Upper lobe of left lung (tissue), 6 donors: Measurements from ENCODE around the gene APOA4. TPM values are rescaled to one million over a fixed set of nuclear protein-coding genes. Genes with fewer than 3 reads are reported as not detected.
A peak's percentile ranks its signal among the peaks of the same experiment; 100 is the strongest.

ENCODE experiments used
- ATAC-seq, 2 donors: fragments of 200-7000 bp; cut with Tn5 transposase; one replicate each; pipeline ENCODE4 v1.9.1; 2022; ENCODE audit warnings: mild to moderate bottlenecking in 2 of 2, moderate library complexity in 2 of 2; ENCODE audit not compliant: low FRiP score in 2 of 2
- DNase-seq, 2 donors: peaks; one replicate each; pipeline ENCODE4 v3.0.0-alpha.2; 2019 to 2020
- H3K27ac ChIP-seq, 4 donors: fragments of 200-600 bp; sonication (generic); one replicate each; pipeline ENCODE4 v1.5.1; 2016 to 2019
- H3K27me3 ChIP-seq, 4 donors: fragments of 200-600 bp; sonication (generic); one replicate each; pipeline ENCODE4 v1.5.1; 2017 to 2019
- H3K36me3 ChIP-seq, 4 donors: fragments of 200-600 bp; sonication (generic); one replicate each; pipeline ENCODE4 v1.5.1; 2016 to 2019
- H3K4me1 ChIP-seq, 4 donors: fragments of 200-600 bp; sonication (generic); one replicate each; pipeline ENCODE4 v1.5.1; 2018 to 2019
- H3K4me3 ChIP-seq, 4 donors: fragments of 200-600 bp; sonication (generic); one replicate each; pipeline ENCODE4 v1.5.1; 2017 to 2019; ENCODE audit warnings: mild to moderate bottlenecking in 2 of 4, moderate library complexity in 1 of 4
- H3K9me3 ChIP-seq, 4 donors: fragments of 200-600 bp; sonication (generic); one replicate each; pipeline ENCODE4 v1.5.1; 2018 to 2019
- EP300 ChIP-seq, 4 donors: sonication (generic); formaldehyde crosslinking; IDR thresholded peaks; one replicate each; pipeline ENCODE4 v1.5.1; 2017; ENCODE audit warnings: antibody characterized with exemption in 4 of 4, control low read depth in 2 of 4
- POLR2A ChIP-seq, 4 donors: fragments of 450-650 bp; IDR thresholded peaks; one replicate each; pipeline ENCODE4 v1.5.1; 2016 to 2017; ENCODE audit warnings: antibody characterized with exemption in 4 of 4, mild to moderate bottlenecking in 2 of 4
- POLR2AphosphoS5 ChIP-seq, 2 donors: sonication (generic); formaldehyde crosslinking; IDR thresholded peaks; one replicate each; pipeline ENCODE4 v1.5.1; 2017; ENCODE audit warnings: antibody characterized with exemption in 2 of 2
- WGBS, 2 donors: methylation state at CpG; one replicate each; pipeline ENCODE4 v1.1.5; 2017 to 2018; 5-methylcytosine and 5-hydroxymethylcytosine counted together
- total RNA-seq, 6 donors: library from RNA; depleted of rRNA in 4 of 6; stranded (reverse); fragments of >200 nt in 4 of 6; gene quantifications; one replicate each; pipeline versions ENCODE4 v1.1.0 to v1.2.1, GENCODE V29; 2016 to 2021
- TF ChIP-seq, protein P1 (sequence below), 6 experiments: fragments of 450-650 bp in 4 of 6; fragments of 200-600 bp in 2 of 6; sonication (generic) in 2 of 6; IDR thresholded peaks; one replicate each; pipeline ENCODE4 v1.5.1; 2016 to 2019; ENCODE audit warnings: antibody characterized with exemption in 6 of 6
- donor health status: DM: no; HTN: no; CAD: no; lungs with moderate emphysema.
- donor health status: DM: no; HTN: yes; CAD: no; lungs with severe emphysema.

Gene APOA4
- total RNA-seq, 6 donors from 2014 or later: not detected

DNA sequence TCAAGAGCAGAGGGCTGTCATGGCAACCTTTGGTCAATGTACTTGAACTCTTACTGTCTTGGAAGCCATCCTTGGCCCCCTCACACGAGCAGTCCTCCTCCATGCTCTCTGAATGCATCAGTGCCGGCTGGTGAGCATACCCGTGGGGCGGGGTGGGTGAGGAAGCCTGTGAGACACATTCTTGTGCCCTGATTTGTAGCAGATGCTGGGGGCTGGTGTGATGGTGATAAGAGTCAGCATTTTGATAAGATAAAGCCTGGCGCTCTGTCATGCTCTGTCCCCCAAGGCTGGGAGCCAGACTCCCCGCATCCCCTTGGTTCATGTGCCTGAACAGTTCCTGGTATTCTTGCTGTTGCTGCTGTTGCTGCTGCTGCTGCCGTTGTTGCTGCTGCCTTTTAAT lies 34.8 kb upstream of the APOA4 start:
- peaks cover 0 to 15% (median 11%) of the 10 kb centered on the region in 4 donors for H3K4me1 ChIP-seq
- ATAC-seq: no peak
- H3K9me3 ChIP-seq: no peaks in the 10 kb centered on the region
- 82 to 93% methylated on average over 2 to 7 of the region's 7 CpGs for WGBS, 2 donors
- no peak overlapping the region for H3K27ac ChIP-seq
- no peak for DNase-seq
- peaks cover 14 to 81% (median 55%) of the 10 kb centered on the region in 4 donors for H3K36me3 ChIP-seq
- H3K27me3 ChIP-seq: no peaks in the 10 kb centered on the region
- H3K4me3 ChIP-seq: no peak overlapping the region
- TF ChIP-seq POLR2A (IDR thresholded peaks at IDR 0.05) (no peak), EP300 (IDR thresholded peaks at IDR 0.05) (no peak), POLR2AphosphoS5 (IDR thresholded peaks at IDR 0.05) (no peak)
- TF ChIP-seq, protein P1, sequence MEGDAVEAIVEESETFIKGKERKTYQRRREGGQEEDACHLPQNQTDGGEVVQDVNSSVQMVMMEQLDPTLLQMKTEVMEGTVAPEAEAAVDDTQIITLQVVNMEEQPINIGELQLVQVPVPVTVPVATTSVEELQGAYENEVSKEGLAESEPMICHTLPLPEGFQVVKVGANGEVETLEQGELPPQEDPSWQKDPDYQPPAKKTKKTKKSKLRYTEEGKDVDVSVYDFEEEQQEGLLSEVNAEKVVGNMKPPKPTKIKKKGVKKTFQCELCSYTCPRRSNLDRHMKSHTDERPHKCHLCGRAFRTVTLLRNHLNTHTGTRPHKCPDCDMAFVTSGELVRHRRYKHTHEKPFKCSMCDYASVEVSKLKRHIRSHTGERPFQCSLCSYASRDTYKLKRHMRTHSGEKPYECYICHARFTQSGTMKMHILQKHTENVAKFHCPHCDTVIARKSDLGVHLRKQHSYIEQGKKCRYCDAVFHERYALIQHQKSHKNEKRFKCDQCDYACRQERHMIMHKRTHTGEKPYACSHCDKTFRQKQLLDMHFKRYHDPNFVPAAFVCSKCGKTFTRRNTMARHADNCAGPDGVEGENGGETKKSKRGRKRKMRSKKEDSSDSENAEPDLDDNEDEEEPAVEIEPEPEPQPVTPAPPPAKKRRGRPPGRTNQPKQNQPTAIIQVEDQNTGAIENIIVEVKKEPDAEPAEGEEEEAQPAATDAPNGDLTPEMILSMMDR (IDR thresholded peaks at IDR 0.05): no peak

DNA sequence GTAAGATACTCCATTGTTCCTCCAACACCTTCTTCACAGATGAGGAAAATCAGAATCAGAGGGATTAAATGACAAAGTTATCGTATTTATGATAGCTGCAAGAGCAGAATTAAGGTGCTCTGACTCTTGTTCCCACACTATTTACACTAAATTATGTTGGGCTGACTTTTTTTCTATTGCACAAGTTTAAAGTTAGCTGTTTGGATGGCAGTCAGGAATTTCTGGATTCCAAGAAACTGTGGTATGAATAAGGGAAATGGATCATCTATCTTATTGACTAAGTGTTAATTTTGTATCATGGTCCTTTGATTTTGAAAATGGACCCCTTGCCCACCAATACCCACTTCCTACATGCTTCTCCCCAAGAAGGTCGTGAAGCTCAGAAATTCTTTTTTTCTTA lies 34.2 kb upstream of the APOA4 start:
- Histone ChIP-seq H3K27ac (no peak overlapping the region), H3K4me1 (peaks cover 5 to 21% (median 17%) of the 10 kb centered on the region in 4 donors), H3K36me3 (peaks cover 14 to 75% (median 51%) of the 10 kb centered on the region in 4 donors), H3K27me3 (no peaks in the 10 kb centered on the region), H3K4me3 (no peak overlapping the region), H3K9me3 (no peaks in the 10 kb centered on the region)
- no peak for DNase-seq
- no peak for ATAC-seq
- TF ChIP-seq, protein P1 (IDR thresholded peaks at IDR 0.05): no peak
- TF ChIP-seq POLR2A (IDR thresholded peaks at IDR 0.05): no peak
- TF ChIP-seq EP300 (IDR thresholded peaks at IDR 0.05): no peak
- TF ChIP-seq POLR2AphosphoS5 (IDR thresholded peaks at IDR 0.05): no peak
- 86 to 93% methylated on average over 2 of the region's 2 CpGs for WGBS, 2 donors

DNA sequence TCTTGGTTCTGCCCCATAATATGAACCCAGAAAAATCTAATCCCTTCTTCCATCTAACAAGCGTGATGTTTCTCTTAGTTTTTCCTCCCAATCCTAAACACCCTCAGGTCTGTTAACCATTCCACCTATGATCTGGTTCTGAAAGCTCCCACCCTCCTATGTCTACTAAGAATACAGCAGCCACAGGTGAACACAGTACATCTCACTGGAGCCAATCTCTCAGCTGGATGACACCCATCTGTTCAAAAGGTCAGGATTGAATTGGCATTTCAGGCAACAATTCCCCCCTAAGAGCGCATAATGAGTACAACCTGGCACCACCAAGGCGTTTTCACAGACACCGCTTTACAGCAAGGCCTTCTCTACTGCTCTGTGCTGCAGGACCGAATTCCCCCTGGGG lies 33.3 kb upstream of the APOA4 start:
- TF ChIP-seq POLR2A (IDR thresholded peaks at IDR 0.05): no peak
- no peak for TF ChIP-seq POLR2AphosphoS5 (IDR thresholded peaks at IDR 0.05)
- TF ChIP-seq EP300 (IDR thresholded peaks at IDR 0.05): no peak
- TF ChIP-seq, protein P1 (IDR thresholded peaks at IDR 0.05): no peak
- 97 to 98% methylated on average over 5 of the region's 5 CpGs for WGBS, 2 donors
- Histone ChIP-seq H3K27ac (no peak overlapping the region), H3K4me1 (peaks cover 11 to 30% (median 24%) of the 10 kb centered on the region in 4 donors), H3K4me3 (no peak overlapping the region), H3K9me3 (no peaks in the 10 kb centered on the region), H3K36me3 (peaks cover 14 to 66% (median 42%) of the 10 kb centered on the region in 4 donors), H3K27me3 (no peaks in the 10 kb centered on the region)
- DNase-seq (no peak), ATAC-seq (no peak)

DNA sequence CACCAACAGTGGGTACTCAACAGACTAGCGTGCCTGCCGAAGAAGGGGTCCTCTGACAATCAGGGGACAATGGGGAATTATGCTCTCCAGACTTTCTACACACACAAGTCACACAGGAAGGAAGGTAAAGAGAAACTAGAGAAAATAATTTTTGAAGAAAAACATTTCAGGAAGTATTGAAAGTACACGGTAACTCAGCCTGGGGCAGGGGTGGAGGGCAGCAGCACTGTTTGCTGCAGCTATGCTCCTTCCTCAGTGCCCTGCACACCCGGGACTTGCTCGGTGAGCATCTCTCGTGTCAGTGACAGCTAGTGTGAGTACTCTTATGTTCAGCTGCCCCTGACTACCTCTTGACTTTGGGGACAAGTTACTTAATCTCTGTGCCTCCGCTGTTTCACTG lies 32.3 kb upstream of the APOA4 start:
- Histone ChIP-seq H3K9me3 (no peaks in the 10 kb centered on the region), H3K4me1 (peaks cover 13 to 35% (median 27%) of the 10 kb centered on the region in 4 donors), H3K36me3 (peaks cover 14 to 56% (median 32%) of the 10 kb centered on the region in 4 donors), H3K27me3 (no peaks in the 10 kb centered on the region), H3K27ac (peak overlapping the region in 1 of 4 donors; percentile 14), H3K4me3 (no peak overlapping the region)
- TF ChIP-seq POLR2AphosphoS5 (IDR thresholded peaks at IDR 0.05) (no peak), POLR2A (IDR thresholded peaks at IDR 0.05) (no peak), EP300 (IDR thresholded peaks at IDR 0.05) (no peak)
- TF ChIP-seq, protein P1 (IDR thresholded peaks at IDR 0.05): no peak
- WGBS, 2 donors: 88 to 91% methylated on average over 7 of the region's 7 CpGs
- DNase-seq (no peak), ATAC-seq (no peak)

DNA sequence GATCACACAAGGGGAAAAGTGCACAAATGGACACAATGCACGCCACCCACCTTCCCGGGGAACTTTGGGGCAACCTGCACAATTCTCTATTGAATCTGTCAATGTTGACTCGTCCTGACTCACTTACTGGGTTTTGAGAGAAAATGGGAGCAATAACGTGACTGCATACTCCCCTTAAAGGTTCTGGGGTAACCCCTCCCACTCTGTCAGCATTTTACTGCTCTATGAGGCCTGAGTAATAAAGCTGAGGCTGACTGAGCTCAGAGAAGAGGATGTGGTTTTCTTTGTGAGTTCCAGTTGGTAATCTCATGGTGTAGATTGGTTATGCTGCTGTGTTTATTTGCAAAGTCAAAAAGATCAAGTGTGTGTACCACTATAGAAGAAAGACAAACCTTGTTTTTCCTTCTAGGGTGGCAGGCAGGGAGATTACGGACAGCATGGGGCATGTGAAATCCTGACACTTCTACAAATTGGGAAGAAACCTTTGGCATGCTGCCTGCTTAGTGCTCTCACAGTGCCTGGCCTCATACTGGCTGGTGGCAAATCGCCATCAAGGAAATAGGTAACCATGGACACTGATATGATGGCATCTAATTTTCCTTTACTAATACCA lies 30.5 kb upstream of the APOA4 start:
- H3K27me3 ChIP-seq: no peaks in the 10 kb centered on the region
- no peaks in the 10 kb centered on the region for H3K9me3 ChIP-seq
- DNase-seq (no peak), ATAC-seq (peak; percentile 69 to 83)
- peaks cover 16 to 48% (median 22%) of the 10 kb centered on the region in 4 donors for H3K36me3 ChIP-seq
- H3K27ac ChIP-seq: peak overlapping the region in 2 of 4 donors; percentile 10 to 52
- no peak for TF ChIP-seq EP300 (IDR thresholded peaks at IDR 0.05)
- TF ChIP-seq, protein P1 (IDR thresholded peaks at IDR 0.05): no peak
- no peak for TF ChIP-seq POLR2A (IDR thresholded peaks at IDR 0.05)
- TF ChIP-seq POLR2AphosphoS5 (IDR thresholded peaks at IDR 0.05): no peak
- 60 to 71% methylated on average over 6 of the region's 6 CpGs for WGBS, 2 donors
- no peak overlapping the region for H3K4me3 ChIP-seq
- H3K4me1 ChIP-seq: peaks cover 13 to 35% (median 27%) of the 10 kb centered on the region in 4 donors
